ENCODE measurements around the gene SCN1B. TPM values are rescaled to one million over a fixed set of nuclear protein-coding genes. Genes with fewer than 3 reads are reported as not detected.
"Not testable (repeated sequence)": the region's sequence is repeated elsewhere in the genome, so short reads cannot be mapped to it uniquely, and the experiment has no call there.

SCN1B gene
- total RNA-seq, 1 experiment from 2014 or later = 1.3 TPM

GRCh38 chr19:35029275-35029736 is 964 bp upstream of the SCN1B start:
- in situ Hi-C loops (cut with HindIII; ENCODE audit: low pct_unique_long_range_greater_than_20kb, low sequenced_read_pairs); DNase-seq (ENCODE audit: low read depth, low spot score): not testable (repeated sequence)

DNA sequence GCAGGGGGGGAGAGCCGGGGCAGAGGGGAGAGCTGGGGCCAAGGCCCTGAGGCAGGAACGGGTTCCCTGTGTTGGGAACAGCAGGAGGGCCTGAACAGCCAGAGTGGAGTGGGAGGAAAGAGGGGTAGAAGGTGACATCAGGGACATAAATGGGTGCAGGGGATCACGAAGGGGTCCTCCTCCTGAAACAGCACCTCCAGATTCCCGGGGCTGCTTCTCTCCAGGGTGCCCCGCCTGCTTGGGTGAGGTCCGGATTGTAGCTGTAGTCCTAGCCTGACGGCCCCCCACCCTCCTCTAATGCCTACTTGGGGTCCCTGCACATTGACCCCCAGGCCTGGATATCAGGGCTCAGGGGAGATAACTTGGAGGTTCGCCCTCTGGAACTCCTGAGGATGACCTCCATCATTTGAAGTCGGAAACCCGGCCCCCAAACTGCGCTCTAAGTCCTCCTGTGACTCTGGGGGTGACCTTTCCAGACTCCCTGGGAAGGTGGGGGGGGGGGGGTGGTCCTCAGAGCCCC is 473 bp upstream of the SCN1B start:
- no peak for DNase-seq (ENCODE audit: low read depth, low spot score)
- in situ Hi-C loops (cut with HindIII; ENCODE audit: low pct_unique_long_range_greater_than_20kb, low sequenced_read_pairs) = no loop called here

- in situ Hi-C loops (cut with HindIII; ENCODE audit: low pct_unique_long_range_greater_than_20kb, low sequenced_read_pairs) = no loop called here
- DNase-seq (ENCODE audit: low read depth, low spot score) = no peak
Observed at GRCh38 chr19:35031072-35031881, 1.0 kb downstream of the SCN1B start.

- in situ Hi-C loops (cut with HindIII; ENCODE audit: low pct_unique_long_range_greater_than_20kb, low sequenced_read_pairs) = no loop called here
- no peak for DNase-seq (ENCODE audit: low read depth, low spot score)
Observed at GRCh38 chr19:35032356-35032865, 2.1 kb downstream of the SCN1B start.

GRCh38 chr19:35033067-35034004 is 3.1 kb downstream of the SCN1B start:
- no peak for DNase-seq (ENCODE audit: low read depth, low spot score)
- in situ Hi-C loops (cut with HindIII; ENCODE audit: low pct_unique_long_range_greater_than_20kb, low sequenced_read_pairs) = no loop called here

DNA sequence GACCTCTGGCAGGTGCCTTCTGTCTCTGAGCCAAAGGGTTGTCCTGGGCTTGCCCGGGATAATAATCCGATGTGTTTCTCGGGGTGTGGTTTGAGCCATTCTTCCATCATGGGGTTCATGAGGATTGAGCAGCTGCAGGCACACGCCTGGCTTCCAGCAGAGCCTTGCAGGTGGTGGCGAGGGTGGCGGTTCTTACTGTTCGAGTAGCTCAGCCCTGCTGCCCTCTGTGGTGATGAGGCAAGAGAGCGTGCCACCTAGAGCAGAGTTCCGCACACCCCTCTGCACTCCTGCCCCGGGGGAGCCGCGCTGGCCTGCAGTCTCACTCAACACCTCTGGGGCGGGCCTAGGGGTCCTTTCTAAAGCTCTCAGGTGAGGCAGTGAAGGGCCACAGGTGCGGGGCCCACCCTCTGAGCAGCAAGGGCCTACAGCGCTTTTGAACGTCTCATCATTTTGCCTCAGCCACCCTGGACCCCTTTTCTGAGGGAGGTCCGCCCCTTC is 3.8 kb downstream of the SCN1B start:
- no peak for DNase-seq (ENCODE audit: low read depth, low spot score)
- in situ Hi-C loops (cut with HindIII; ENCODE audit: low pct_unique_long_range_greater_than_20kb, low sequenced_read_pairs) = no loop called here

DNA sequence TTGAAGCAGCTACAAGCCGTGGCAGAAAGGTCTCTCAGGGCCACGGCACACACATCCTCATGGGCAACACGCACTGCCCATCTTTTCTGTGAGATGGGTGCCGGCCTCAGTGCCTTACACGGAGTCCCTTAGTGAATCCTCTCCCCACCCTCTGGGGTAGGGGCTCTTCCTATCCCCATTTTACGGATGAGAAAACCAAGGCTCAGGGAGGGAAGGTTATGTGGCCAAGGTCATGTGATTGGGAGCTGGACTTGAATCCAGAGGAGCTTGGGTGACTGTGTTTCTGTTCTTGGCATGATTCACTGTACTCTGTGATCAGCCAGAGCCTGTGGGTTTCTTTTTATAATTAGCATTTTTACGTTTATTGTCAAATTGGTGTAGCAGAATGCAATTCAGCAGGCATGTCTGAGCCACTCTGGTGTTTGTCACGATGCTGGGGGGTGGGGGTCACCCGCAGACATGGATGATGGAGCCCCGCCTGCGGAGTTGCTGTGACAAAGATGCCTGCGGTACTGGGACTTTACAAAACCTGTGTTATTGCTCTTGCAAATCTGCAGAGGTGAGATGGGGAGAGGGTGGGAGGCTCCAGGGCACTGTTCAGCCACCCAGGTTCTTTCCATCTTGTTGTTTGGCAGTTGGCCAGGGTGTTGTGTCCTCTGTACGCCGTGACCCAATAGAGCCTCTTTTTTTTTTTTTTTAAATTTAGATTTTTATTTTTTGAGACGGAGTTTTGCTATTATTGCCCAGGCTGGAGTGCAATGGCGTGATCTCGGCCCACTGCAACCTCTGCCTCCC is 4.5 kb downstream of the SCN1B start:
- in situ Hi-C loops (cut with HindIII; ENCODE audit: low pct_unique_long_range_greater_than_20kb, low sequenced_read_pairs) = no loop called here
- DNase-seq (ENCODE audit: low read depth, low spot score) = no peak

DNA sequence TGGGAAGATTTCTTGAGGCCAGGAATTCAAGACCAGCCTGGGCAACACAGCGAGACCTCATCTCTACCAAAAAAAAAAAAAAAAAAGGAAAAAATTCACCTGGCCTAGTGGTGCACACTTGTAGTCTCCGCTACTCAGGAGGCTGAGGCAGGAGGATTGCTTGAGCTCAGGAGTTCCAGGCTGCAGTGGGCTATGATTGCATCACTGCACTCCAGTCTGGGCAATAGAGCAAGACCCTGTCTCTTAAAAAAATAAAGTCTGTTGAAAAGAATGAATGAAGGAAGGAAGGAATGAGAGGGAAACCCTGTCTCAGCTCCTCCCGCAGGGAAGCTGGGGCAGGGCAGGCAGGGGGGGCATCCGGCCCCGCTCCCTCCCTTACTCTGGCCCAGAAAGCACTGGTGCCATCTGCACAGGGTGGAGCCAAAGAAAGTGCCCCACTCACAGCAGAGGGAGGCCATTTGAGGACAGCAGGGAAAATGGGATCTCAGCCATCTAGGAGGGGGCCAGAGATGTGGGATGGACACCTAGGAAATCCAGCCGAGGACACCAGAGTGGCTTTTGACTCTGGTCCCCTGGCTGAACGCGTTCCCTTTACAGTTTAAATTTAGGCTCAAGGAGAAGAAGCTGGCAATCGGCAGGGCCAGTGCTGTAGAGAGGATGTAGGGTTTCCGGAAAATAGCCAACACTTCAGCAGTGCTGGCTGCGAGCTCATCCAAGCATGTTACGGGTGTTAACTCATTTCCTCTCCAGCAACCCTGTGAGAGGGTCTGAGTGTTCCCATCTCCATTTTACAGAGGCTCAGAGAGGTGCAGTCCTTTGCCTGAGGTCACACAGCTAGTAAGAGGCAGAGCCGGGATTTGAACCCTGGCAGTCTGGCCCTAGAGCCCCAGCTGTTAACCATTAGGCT is 7.7 kb downstream of the SCN1B start:
- in situ Hi-C loops (cut with HindIII; ENCODE audit: low pct_unique_long_range_greater_than_20kb, low sequenced_read_pairs) = no loop called here
- DNase-seq (ENCODE audit: low read depth, low spot score) = no peak

GRCh38 chr19:35038623-35039512 is 8.6 kb downstream of the SCN1B start:
- in situ Hi-C loops (cut with HindIII; ENCODE audit: low pct_unique_long_range_greater_than_20kb, low sequenced_read_pairs) = no loop called here
- no peak for DNase-seq (ENCODE audit: low read depth, low spot score)

DNA sequence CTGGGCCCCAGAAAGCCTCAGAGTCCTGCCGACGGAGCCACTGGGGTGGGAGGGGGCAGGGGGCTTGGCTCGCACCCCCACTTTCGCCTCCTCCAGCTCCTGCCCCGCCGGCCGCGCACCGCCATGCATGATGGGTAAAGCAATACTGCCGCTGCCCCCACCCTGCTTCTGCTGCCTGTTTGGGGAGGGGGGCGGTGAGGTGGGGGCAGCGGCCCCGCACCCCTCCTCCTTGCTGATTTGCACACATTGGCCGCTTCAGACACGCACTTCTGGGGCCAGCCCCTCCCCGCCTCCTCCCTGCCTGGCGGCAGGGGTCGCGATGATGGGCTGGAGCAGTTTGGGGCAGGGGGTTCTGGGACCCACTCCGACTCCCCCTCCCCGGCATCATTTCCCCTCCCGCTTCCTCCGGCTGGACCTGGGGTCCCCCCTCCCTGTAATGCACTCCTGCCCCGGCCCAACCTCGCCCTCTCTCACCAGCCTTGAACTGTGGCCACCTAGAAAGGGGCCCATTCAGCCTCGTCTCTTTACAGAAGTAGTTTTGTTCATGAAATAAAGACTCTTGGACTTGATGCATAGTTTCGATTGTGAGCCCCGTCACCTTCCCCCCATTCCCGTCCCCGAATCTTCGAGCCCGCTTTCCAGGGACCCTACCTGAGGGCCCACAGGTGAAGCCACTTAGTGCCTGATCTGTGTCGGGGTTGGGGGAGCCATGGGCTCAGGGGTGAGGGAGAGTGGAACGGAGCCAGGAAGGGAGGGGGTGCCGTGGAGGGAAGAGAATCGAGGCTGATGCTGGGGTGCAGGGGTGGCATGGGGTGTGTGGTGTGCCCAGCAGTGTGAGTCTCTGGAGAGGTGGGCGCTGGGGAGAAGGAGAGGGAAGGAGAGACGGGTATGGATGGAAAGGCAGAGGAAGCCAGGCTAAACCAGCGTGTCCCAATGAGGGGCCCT is 9.9 kb downstream of the SCN1B start:
- no peak for DNase-seq (ENCODE audit: low read depth, low spot score)
- in situ Hi-C loops (cut with HindIII; ENCODE audit: low pct_unique_long_range_greater_than_20kb, low sequenced_read_pairs) = no loop called here

- no peak for DNase-seq (ENCODE audit: low read depth, low spot score)
- in situ Hi-C loops (cut with HindIII; ENCODE audit: low pct_unique_long_range_greater_than_20kb, low sequenced_read_pairs) = no loop called here
Observed at GRCh38 chr19:35040826-35041547, 10.7 kb downstream of the SCN1B start.

GRCh38 chr19:35041548-35042055 is 11.3 kb downstream of the SCN1B start, which contains the start of gene HPN:
Gene HPN (plus strand): TSS chr19:35041721. CDS start chr19:35042507, 786 bp downstream.
- in situ Hi-C loops (cut with HindIII; ENCODE audit: low pct_unique_long_range_greater_than_20kb, low sequenced_read_pairs) = no loop called here
- DNase-seq (ENCODE audit: low read depth, low spot score) = no peak

DNA sequence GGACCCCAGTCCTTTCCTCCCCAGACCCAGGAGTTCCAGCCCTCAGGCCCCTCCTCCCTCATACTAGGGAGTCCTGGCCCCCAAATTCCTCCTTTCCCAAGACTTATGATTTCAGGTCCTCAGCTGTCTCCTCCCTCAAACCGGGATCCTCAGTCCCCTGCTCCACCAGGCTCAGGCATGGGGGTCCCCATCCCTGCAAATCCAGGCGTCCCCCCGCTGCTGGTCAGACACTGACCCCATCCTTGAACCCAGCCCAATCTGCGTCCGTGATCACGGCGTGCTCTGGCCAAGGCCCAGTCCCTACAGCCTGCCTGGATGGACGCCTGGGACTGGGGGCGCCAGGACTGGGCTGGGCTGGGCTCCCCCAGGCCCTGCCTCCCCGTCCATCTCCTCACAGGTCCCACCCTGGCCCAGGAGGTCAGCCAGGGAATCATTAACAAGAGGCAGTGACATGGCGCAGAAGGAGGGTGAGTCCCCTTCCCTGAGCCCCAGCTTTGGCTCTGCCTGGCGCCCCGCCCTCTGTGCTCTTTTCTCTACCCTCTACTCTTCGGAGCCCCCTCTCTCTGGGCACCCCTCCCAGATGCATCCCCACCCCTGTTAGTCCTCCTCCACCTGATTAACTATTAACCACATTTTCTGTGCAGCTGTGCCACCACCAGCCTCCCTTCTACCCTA is 11.9 kb downstream of the SCN1B start:
- in situ Hi-C loops (cut with HindIII; ENCODE audit: low pct_unique_long_range_greater_than_20kb, low sequenced_read_pairs) = no loop called here
- DNase-seq (ENCODE audit: low read depth, low spot score) = no peak

All from SK-MEL-5 (cell line).